SK-N-SH treated with all-trans-retinoic acid at 6 μM for 48 hours (cell line): ENCODE results near the gene CDK7.

Source experiments
- PPARA ChIP-seq: fragments of 250-450 bp; sonication (Bioruptor Pico); IDR thresholded peaks from 2 replicates; pipeline ENCODE4 v1.5.0; 2020; ENCODE audit warnings: mild to moderate bottlenecking, borderline replicate concordance
- RARB ChIP-seq: fragments of 250-450 bp; sonication (Bioruptor Pico); IDR thresholded peaks from 2 replicates; pipeline ENCODE4 v1.8.0; 2021; ENCODE audit warnings: mild to moderate bottlenecking, moderate library complexity
- TCF4 ChIP-seq: fragments of 250-450 bp; sonication (Bioruptor Pico); IDR thresholded peaks from 2 replicates; pipeline ENCODE4 v1.8.0; 2021; ENCODE audit warnings: mild to moderate bottlenecking, moderate library complexity, borderline replicate concordance
- TOX ChIP-seq: fragments of 250-450 bp; sonication (Bioruptor Pico); IDR thresholded peaks from 2 replicates; pipeline ENCODE4 v1.8.0; 2021; ENCODE audit warnings: mild to moderate bottlenecking, moderate library complexity, borderline replicate concordance
- ZFP3 ChIP-seq: fragments of 250-450 bp; sonication (Bioruptor Pico); IDR thresholded peaks from 2 replicates; pipeline ENCODE4 v1.5.0; 2020; ENCODE audit warnings: mild to moderate bottlenecking, moderate library complexity
- TF ChIP-seq, protein P1 (sequence below): fragments of 250-450 bp; sonication (Bioruptor Pico); IDR thresholded peaks from 2 replicates; pipeline ENCODE4 v1.8.0; 2021; ENCODE audit warnings: low read depth, mild to moderate bottlenecking, moderate library complexity, borderline replicate concordance
- TF ChIP-seq, protein P2 (sequence below): fragments of 250-450 bp; sonication (Bioruptor Pico); IDR thresholded peaks from 2 replicates; pipeline ENCODE4 v1.8.0; 2020; ENCODE audit warnings: mild to moderate bottlenecking, moderate library complexity, borderline replicate concordance

DNA sequence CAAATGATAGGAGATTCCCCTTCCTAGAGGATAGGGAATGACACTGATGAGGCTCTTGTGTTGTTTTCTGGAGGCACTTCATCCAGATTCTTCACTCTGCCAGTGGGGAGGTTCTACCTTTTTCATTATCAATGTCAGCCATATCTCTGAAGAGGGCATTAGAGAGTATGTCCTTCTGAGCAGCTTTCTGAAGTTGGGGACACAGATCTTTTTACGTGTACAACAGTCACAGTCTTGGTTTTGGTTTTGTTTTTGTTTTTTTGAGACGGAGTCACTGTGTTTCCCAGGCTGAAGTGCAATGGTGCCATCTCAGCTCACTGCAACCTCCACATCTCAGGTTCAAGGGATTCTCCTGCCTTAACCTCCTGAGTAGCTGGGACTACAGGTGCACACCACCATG, 22.7 kb upstream of the CDK7 start:
- TF ChIP-seq, protein P1, sequence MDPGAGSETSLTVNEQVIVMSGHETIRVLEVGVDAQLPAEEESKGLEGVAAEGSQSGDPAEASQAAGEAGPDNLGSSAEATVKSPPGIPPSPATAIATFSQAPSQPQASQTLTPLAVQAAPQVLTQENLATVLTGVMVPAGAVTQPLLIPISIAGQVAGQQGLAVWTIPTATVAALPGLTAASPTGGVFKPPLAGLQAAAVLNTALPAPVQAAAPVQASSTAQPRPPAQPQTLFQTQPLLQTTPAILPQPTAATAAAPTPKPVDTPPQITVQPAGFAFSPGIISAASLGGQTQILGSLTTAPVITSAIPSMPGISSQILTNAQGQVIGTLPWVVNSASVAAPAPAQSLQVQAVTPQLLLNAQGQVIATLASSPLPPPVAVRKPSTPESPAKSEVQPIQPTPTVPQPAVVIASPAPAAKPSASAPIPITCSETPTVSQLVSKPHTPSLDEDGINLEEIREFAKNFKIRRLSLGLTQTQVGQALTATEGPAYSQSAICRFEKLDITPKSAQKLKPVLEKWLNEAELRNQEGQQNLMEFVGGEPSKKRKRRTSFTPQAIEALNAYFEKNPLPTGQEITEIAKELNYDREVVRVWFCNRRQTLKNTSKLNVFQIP (CRISPR knock-in tag), result no peak
- no peak for TF ChIP-seq TOX (CRISPR knock-in tag)
- no peak for TF ChIP-seq PPARA
- TF ChIP-seq, protein P2, sequence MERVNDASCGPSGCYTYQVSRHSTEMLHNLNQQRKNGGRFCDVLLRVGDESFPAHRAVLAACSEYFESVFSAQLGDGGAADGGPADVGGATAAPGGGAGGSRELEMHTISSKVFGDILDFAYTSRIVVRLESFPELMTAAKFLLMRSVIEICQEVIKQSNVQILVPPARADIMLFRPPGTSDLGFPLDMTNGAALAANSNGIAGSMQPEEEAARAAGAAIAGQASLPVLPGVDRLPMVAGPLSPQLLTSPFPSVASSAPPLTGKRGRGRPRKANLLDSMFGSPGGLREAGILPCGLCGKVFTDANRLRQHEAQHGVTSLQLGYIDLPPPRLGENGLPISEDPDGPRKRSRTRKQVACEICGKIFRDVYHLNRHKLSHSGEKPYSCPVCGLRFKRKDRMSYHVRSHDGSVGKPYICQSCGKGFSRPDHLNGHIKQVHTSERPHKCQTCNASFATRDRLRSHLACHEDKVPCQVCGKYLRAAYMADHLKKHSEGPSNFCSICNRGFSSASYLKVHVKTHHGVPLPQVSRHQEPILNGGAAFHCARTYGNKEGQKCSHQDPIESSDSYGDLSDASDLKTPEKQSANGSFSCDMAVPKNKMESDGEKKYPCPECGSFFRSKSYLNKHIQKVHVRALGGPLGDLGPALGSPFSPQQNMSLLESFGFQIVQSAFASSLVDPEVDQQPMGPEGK (CRISPR knock-in tag), result no peak
- TF ChIP-seq ZFP3 (CRISPR knock-in tag), result no peak
- TF ChIP-seq RARB (CRISPR knock-in tag), result no peak
- TF ChIP-seq TCF4 (CRISPR knock-in tag), result no peak
